Thyroid gland (tissue), 4 donors: Measurements from ENCODE around the gene BACH1.

Experiments used
- CTCF ChIP-seq, 6 experiments: fragments of 200-600 bp in 3 of 6; fragments of 450-650 bp in 3 of 6; sonication (generic) in 3 of 6; IDR thresholded peaks; one replicate each; pipeline ENCODE4 v1.5.1; 2016 to 2019; ENCODE audit warnings: antibody characterized with exemption in 6 of 6, mild to moderate bottlenecking in 2 of 6, inconsistent platforms in 1 of 6, moderate library complexity in 1 of 6
- POLR2A ChIP-seq, 2 donors: fragments of 450-650 bp; IDR thresholded peaks; one replicate each; pipeline ENCODE4 v1.6.1; 2017; ENCODE audit warnings: antibody characterized with exemption in 2 of 2, mild to moderate bottlenecking in 2 of 2, moderate library complexity in 1 of 2

- TF ChIP-seq CTCF (IDR thresholded peaks at IDR 0.05): no peak
- no peak for TF ChIP-seq POLR2A (IDR thresholded peaks at IDR 0.05)
Measured at GRCh38 chr21:29308456-29308783, 9.7 kb downstream of the BACH1 start.
